ENCODE results near the gene TRAF2. TPM values are rescaled to one million over a fixed set of nuclear protein-coding genes. Genes with fewer than 3 reads are reported as not detected.

TRAF2 gene
- total and polyA plus RNA-seq, 2 of the 8 experiments (the other 6 are each of a cell fraction or from before 2014, with no cell fraction given): 26.9 to 50.2 TPM

GRCh38 chr9:136848393-136849037, 37.8 kb upstream of the TRAF2 start:
- Histone ChIP-seq H4K20me1 (replicated peaks in 1 of 2; ENCODE audit: control insufficient read depth in 1 of 2, insufficient read depth in 2 of 2, low read length in 2 of 2) (peaks cover 7% of the 10 kb centered on the region in 2 experiments), H4K8ac (ENCODE audit: extremely low read depth, insufficient read depth, low read length) (peak overlapping the region; percentile 65; the same call in 1 of the 2 replicates), H3K4me3 (ENCODE audit: extremely low read depth in 1 of 4, insufficient read depth in 2 of 4, low read depth in 3 of 4, low read length in 4 of 4) (peak overlapping the region; percentile 81 to 89 (median 84)), H2BK20ac (ENCODE audit: low read length) (no peak overlapping the region), H3K79me2 (ENCODE audit: control insufficient read depth in 1 of 2, insufficient read depth in 2 of 2, low read length in 2 of 2) (no peaks in the 10 kb centered on the region), H3K36me3 (ENCODE audit: control insufficient read depth in 2 of 4, insufficient read depth in 4 of 4, low read length in 3 of 4) (peaks cover 0 to 7% (median 3%) of the 10 kb centered on the region in 4 experiments; a peak in 4 of 8 replicates), H3K4ac (replicated peaks; ENCODE audit: insufficient read length, low read depth, low read length) (peak overlapping the region; percentile 100), H3K23ac (ENCODE audit: insufficient read length) (no peak overlapping the region), H3K9me3 (ENCODE audit: insufficient read depth in 2 of 2, low read depth in 1 of 2, low read length in 1 of 2) (no peaks in the 10 kb centered on the region; a peak in 1 of 4 replicates), H3K27me3 (replicated peaks in 1 of 4; ENCODE audit: control insufficient read depth in 3 of 4, extremely low read depth in 1 of 4, insufficient read depth in 3 of 4, low read length in 3 of 4) (peaks cover 2 to 12% (median 7%) of the 10 kb centered on the region in 4 experiments; a peak in 6 of 7 replicates), H3K27ac (ENCODE audit: low read depth, low read length) (no peak overlapping the region), H3K18ac (ENCODE audit: extremely low read depth, low read length) (peak overlapping the region; percentile 83), H3K14ac (ENCODE audit: insufficient read length) (peak overlapping the region; percentile 80), H2BK120ac (replicated peaks; ENCODE audit: low read depth, low read length) (no peak overlapping the region), H3K23me2 (ENCODE audit: low read depth, low read length) (peaks cover 13% of the 10 kb centered on the region), H2AK5ac (ENCODE audit: low read depth, low read length) (no peak overlapping the region), H4K5ac (ENCODE audit: insufficient read length, low read depth, low read length) (peak overlapping the region; percentile 99), H2BK15ac (ENCODE audit: low read length) (no peak overlapping the region), H3K4me1 (replicated peaks in 1 of 4; ENCODE audit: control insufficient read depth in 3 of 4, insufficient read depth in 4 of 4, low read length in 3 of 4) (peaks cover 0 to 18% (median 8%) of the 10 kb centered on the region in 4 experiments; a peak in 5 of 7 replicates), H3K56ac (replicated peaks; ENCODE audit: insufficient read length, low read depth, low read length) (peak overlapping the region; percentile 77), H4K91ac (replicated peaks; ENCODE audit: insufficient read length, low read length) (peak overlapping the region; percentile 100), H3K4me2 (ENCODE audit: insufficient read depth in 1 of 2, low read depth in 2 of 2, low read length in 2 of 2) (peak overlapping the region; percentile 75 to 88), H2BK12ac (ENCODE audit: low read depth, low read length) (no peak overlapping the region), H2BK5ac (ENCODE audit: low read depth, low read length) (peak overlapping the region; percentile 98), H3K79me1 (ENCODE audit: low read depth, low read length) (no peaks in the 10 kb centered on the region; the same call in 1 of the 2 replicates), H3K9ac (replicated peaks in 1 of 4; ENCODE audit: extremely low read depth in 1 of 4, low read depth in 3 of 4, low read length in 3 of 4) (peak overlapping the region; percentile 65 to 74 (median 70)), H2AFZ (ENCODE audit: low read length) (no peak overlapping the region)
- 0% methylated on average over 15 of the region's 53 CpGs; no CpG with 5 or more reads in 1 of the 2 experiments for WGBS, 2 experiments (ENCODE audit: extremely low coverage in 1 of 2, insufficient coverage in 1 of 2, insufficient read length in 1 of 2, insufficient replicate concordance in 2 of 2, low coverage in 1 of 2, low lambda C conversion rate in 2 of 2, missing lambda C conversion rate in 1 of 2)
- peak in 1 of 2 experiments; percentile 80 for DNase-seq (ENCODE audit: low read depth in 1 of 2, low spot score in 2 of 2)
- no peak for FAIRE-seq
- POLR2A ChIA-PET (ENCODE audit: partially characterized antibody): interaction anchor here (0.7 to 20.5 kb wide), 20 partner anchors 9 to 148 kb away, joined by 3 to 248 read pairs (median 4); partner anchors contain the start of genes CLIC3, FBXW5, MAMDC4 and RABL6
- TF ChIP-seq PHF8 (conservative IDR thresholded peaks at IDR 0.05; ENCODE audit: low read depth, low read length): peak; percentile 17
- TF ChIP-seq NRF1 (IDR thresholded peaks at IDR 0.05; ENCODE audit: low read depth, low read length): no peak
- CTCF ChIA-PET (ENCODE audit: partially characterized antibody): interaction anchor here (0.6 to 2.6 kb wide), 6 partner anchors 36 to 744 kb away, joined by 3 to 7 read pairs (median 5); partner anchors contain the start of genes C8G and FBXW5

Measured in H1 (cell line).